HCT116 (cell line): ENCODE data around the gene KRTAP10-8. TPM values are rescaled to one million over a fixed set of nuclear protein-coding genes. Genes with fewer than 3 reads are reported as not detected.
"Not testable (repeated sequence)": the region's sequence is repeated elsewhere in the genome, so short reads cannot be mapped to it uniquely, and the experiment has no call there.

Source experiments
- ATAC-seq: fragments of 200-7000 bp; cut with Tn5 transposase; 2 replicates; pipeline ENCODE4 v1.9.1; 2020; ENCODE audit warnings: mild to moderate bottlenecking, moderate library complexity
- BruUV-seq: library from RNA; stranded (reverse); fragments of 400-500 nt; replicated peaks from 2 replicates; lab custom pipeline; 2021; lab: Mats Ljungman, UMichigan
- CTCF ChIA-PET: fragments of 300-600 bp; sonication (Branson Sonifier 250); formaldehyde crosslinking; loops from one replicate; lab custom pipeline; 2021; ENCODE audit warnings: antibody characterized with exemption; lab: Charles Lee
- POLR2A ChIA-PET: fragments of 300-600, 350-600 bp; sonication (Branson Sonifier 250); formaldehyde crosslinking; loops from one replicate; lab custom pipeline; 2021; ENCODE audit warnings: antibody characterized with exemption; lab: Charles Lee
- RAD21 ChIA-PET, 2 experiments: fragments of 300-600 bp; sonication (Branson Sonifier 250); formaldehyde crosslinking; loops; one replicate each; lab custom pipeline; 2023; ENCODE audit warnings: low total read pairs in 2 of 2; ENCODE audit not compliant: uncharacterized antibody in 2 of 2, unreplicated experiment in 2 of 2, low non-redundant PET in 1 of 2; lab: Charles Lee
- DNase-seq: peaks from one replicate; pipeline ENCODE4 v3.0.0-alpha.2; 2010; ENCODE audit warnings: low read depth, low spot score
- H2AFZ ChIP-seq: fragments of 200-600 bp; shearing (Covaris generic), sonication (generic); 2 replicates; pipeline ENCODE4 v1.6.1; 2017; ENCODE audit warnings: low read depth, mixed run types, mixed read lengths, antibody characterized with exemption, low read length; ENCODE audit not compliant: poor library complexity, severe bottlenecking
- H3K27ac ChIP-seq: 2 replicates; pipeline ENCODE4 v1.5.1; 2012; ENCODE audit warnings: low read depth, low read length
- H3K27me3 ChIP-seq: fragments of 200-600 bp; sonication (generic); 2 replicates; pipeline ENCODE4 v1.6.1; 2016; ENCODE audit warnings: mixed run types, low read length, mixed read lengths; ENCODE audit not compliant: insufficient read depth
- H3K36me3 ChIP-seq, 2 experiments: fragments of 200-500 bp in 1 of 2; fragments of 200-600 bp in 1 of 2; sonication (Bioruptor generic) in 1 of 2; sonication (generic) in 1 of 2; 2 replicates each; pipeline versions ENCODE4 v1.5.1 to v1.6.1; 2014 to 2016; ENCODE audit warnings: low read length in 2 of 2, inconsistent platforms in 1 of 2, mixed read lengths in 1 of 2, mixed run types in 1 of 2; ENCODE audit not compliant: insufficient read depth in 2 of 2, control insufficient read depth in 1 of 2
- H3K4me1 ChIP-seq, 2 experiments: fragments of 200-600 bp in 1 of 2; sonication (generic) in 1 of 2; 2 replicates each; pipeline versions ENCODE4 v1.5.1 to v1.6.1; 2012 to 2017; ENCODE audit warnings: low read length in 2 of 2, inconsistent platforms in 1 of 2, mild to moderate bottlenecking in 1 of 2, mixed read lengths in 1 of 2, mixed run types in 1 of 2, moderate library complexity in 1 of 2; ENCODE audit not compliant: insufficient read depth in 2 of 2, control insufficient read depth in 1 of 2
- H3K4me2 ChIP-seq: fragments of 200-600 bp; sonication (generic); 2 replicates; pipeline ENCODE4 v1.6.1; 2017; ENCODE audit warnings: mixed run types, low read length, mixed read lengths
- H3K4me3 ChIP-seq, 2 experiments: fragments of 200-600 bp in 1 of 2; sonication (generic) in 1 of 2; replicated peaks in 1 of 2; 2 replicates each; pipeline ENCODE4 v1.5.1; 2011 to 2016; ENCODE audit warnings: low read length in 2 of 2, control low read depth in 1 of 2, low read depth in 1 of 2, mild to moderate bottlenecking in 1 of 2, mixed read lengths in 1 of 2, mixed run types in 1 of 2
- H3K79me2 ChIP-seq: fragments of 200-600 bp; sonication (generic); 2 replicates; pipeline ENCODE4 v1.6.1; 2017; ENCODE audit warnings: mild to moderate bottlenecking, mixed run types, low read length, moderate library complexity, mixed read lengths; ENCODE audit not compliant: insufficient read depth
- H3K9ac ChIP-seq: fragments of 200-600 bp; sonication (generic); 2 replicates; pipeline ENCODE4 v1.6.1; 2016; ENCODE audit warnings: low read length, mixed read lengths
- H3K9me2 ChIP-seq: fragments of 200-600 bp; sonication (generic), shearing (Covaris generic); 2 replicates; pipeline ENCODE4 v1.6.1; 2017; ENCODE audit warnings: mixed run types, mild to moderate bottlenecking, moderate library complexity; ENCODE audit not compliant: insufficient read depth
- H3K9me3 ChIP-seq, 2 experiments: fragments of 200-500 bp in 1 of 2; fragments of 200-600 bp in 1 of 2; sonication (Bioruptor generic) in 1 of 2; sonication (generic) in 1 of 2; 2 replicates each; pipeline ENCODE4 v1.6.1; 2014 to 2017; ENCODE audit warnings: low read length in 2 of 2, mixed read lengths in 2 of 2, inconsistent platforms in 1 of 2, low read depth in 1 of 2, mild to moderate bottlenecking in 1 of 2, mixed run types in 1 of 2, moderate library complexity in 1 of 2; ENCODE audit not compliant: control insufficient read depth in 1 of 2, insufficient read depth in 1 of 2
- H4K20me1 ChIP-seq: fragments of 200-600 bp; sonication (generic), shearing (Covaris generic); 2 replicates; pipeline ENCODE4 v1.6.1; 2017; ENCODE audit warnings: mixed run types, mild to moderate bottlenecking, moderate library complexity; ENCODE audit not compliant: insufficient read depth
- CBX3 ChIP-seq: IDR thresholded peaks from 2 replicates; pipeline ENCODE4 v1.6.1; 2012; ENCODE audit warnings: low read depth
- EGR1 ChIP-seq: IDR thresholded peaks from 2 replicates; pipeline ENCODE4 v1.6.1; 2012; ENCODE audit warnings: low read depth
- POLR2A ChIP-seq: IDR thresholded peaks from 2 replicates; pipeline ENCODE4 v1.7.0; 2011; ENCODE audit warnings: borderline replicate concordance; ENCODE audit not compliant: insufficient read depth, insufficient read length; ENCODE audit errors: extremely low read depth
- RAD21 ChIP-seq: IDR thresholded peaks from 2 replicates; pipeline ENCODE4 v1.6.1; 2012; ENCODE audit warnings: low read depth, mild to moderate bottlenecking
- SIN3A ChIP-seq: IDR thresholded peaks from 2 replicates; pipeline ENCODE4 v1.6.1; 2012; ENCODE audit warnings: low read depth
- SP1 ChIP-seq: IDR thresholded peaks from 2 replicates; pipeline ENCODE4 v1.6.1; 2012; ENCODE audit warnings: low read depth
- TCF7L2 ChIP-seq: IDR thresholded peaks from 2 replicates; pipeline ENCODE4 v1.7.0; 2011; ENCODE audit warnings: borderline replicate concordance, inconsistent platforms; ENCODE audit not compliant: insufficient read depth, insufficient read length; ENCODE audit errors: extremely low read depth
- intact Hi-C: fragments of 100-400 bp; cut with micrococcal nuclease; formaldehyde crosslinking; loops from 2 replicates; pipeline ENCODE4 v1.10.0; 2022
- total RNA-seq: library from RNA; stranded (reverse); gene quantifications from one replicate; pipeline ENCODE4 v1.2.1, GENCODE V29; 2021; ENCODE audit not compliant: unreplicated experiment

Gene KRTAP10-8
- total RNA-seq, 1 experiment from 2014 or later: not detected

DNA sequence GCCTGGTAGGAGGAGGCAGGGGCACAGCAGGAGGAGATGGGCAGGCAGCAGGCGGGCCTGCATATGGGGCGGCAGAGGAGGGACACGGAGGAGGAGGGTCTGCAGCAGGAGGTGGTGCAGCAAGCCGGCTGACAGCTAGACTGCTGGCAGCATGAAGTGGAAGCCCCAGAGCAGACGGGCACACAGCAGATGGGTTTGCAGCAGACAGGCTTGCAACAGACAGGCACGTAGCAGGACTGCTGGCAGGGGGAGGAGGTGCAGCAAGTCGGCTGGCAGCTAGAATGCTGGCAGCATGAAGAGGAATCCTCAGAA, 32.1 kb upstream of the KRTAP10-8 start:
- Histone ChIP-seq H3K4me3 (no peak overlapping the region), H3K9me2 (no peaks in the 10 kb centered on the region), H4K20me1 (no peaks in the 10 kb centered on the region), H3K4me1 (peaks cover 0 to under 1% of the 10 kb centered on the region in 2 experiments; a peak in 1 of 4 replicates), H3K4me2 (no peak overlapping the region), H3K27me3 (peaks cover 9% of the 10 kb centered on the region; the same call in 1 of the 2 replicates), H3K79me2 (no peaks in the 10 kb centered on the region), H3K9me3 (peaks cover 0 to 4% of the 10 kb centered on the region in 2 experiments; a peak in 2 of 4 replicates), H3K9ac (no peak overlapping the region), H2AFZ (no peak overlapping the region), H3K36me3 (no peaks in the 10 kb centered on the region), H3K27ac (no peak overlapping the region)
- BruUV-seq: no TSS peak
- intact Hi-C loops: no loop called here
- ATAC-seq (no peak), DNase-seq (no peak)
- ChIA-PET CTCF (no interaction called here), RAD21 (no interaction called here), POLR2A (no interaction called here)
- TF ChIP-seq TCF7L2 (no peak), EGR1 (no peak), SIN3A (no peak), CBX3 (no peak), SP1 (no peak), RAD21 (no peak), POLR2A (no peak)

DNA sequence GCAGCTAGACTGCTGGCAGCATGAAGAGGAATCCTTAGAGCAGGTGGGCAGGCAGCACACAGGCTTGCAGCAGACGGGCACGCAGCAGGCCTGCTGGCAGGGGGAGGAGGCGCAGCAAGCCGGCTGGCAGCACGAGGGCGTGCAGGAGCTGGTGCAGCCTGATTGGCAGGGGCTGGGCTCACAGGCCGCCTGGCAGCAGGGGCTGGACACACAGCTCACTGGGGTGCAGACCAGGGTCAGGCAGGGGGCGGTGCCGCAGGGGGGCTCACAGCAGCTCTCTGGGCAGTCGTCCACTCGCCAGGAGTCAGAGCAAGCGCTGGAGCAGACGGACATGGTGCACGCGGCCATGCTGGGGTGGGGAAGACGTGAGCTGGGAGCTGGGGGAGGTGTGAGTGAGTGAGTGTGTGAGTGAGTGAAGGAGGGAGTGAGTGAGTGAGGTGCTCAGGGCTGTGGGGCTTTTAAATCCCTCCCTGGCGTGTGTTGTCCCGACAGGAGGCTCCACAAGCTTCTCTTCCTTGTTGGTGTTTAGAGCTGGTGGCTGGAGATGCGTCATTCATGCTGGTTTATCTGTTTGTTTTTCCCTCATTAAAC, 31.6 kb upstream of the KRTAP10-8 start, which contains the start of gene KRTAP10-5:
KRTAP10-5 (minus strand) TSS at position 374 of the 591 bp plus-strand sequence; CDS start at position 348, 26 bp downstream.
- H3K9me2 ChIP-seq, DNase-seq, H3K79me2 ChIP-seq, H3K4me2 ChIP-seq, H3K4me3 ChIP-seq, H3K9me3 ChIP-seq, H3K9ac ChIP-seq, H4K20me1 ChIP-seq, H2AFZ ChIP-seq, H3K4me1 ChIP-seq, POLR2A ChIA-PET, BruUV-seq, CTCF ChIA-PET, ATAC-seq, intact Hi-C loops, H3K36me3 ChIP-seq, RAD21 ChIA-PET, H3K27ac ChIP-seq: not testable (repeated sequence)
- H3K27me3 ChIP-seq: peaks cover 14% of the 10 kb centered on the region
